LNCAP (cell line): ENCODE measurements around the gene CLN5.

ENCODE experiments used
- CTCF ChIP-seq: fragments of 450-650 bp; IDR thresholded peaks from 2 replicates; pipeline ENCODE4 v1.5.1; 2017; ENCODE audit warnings: mild to moderate bottlenecking

The CLN5 gene

GRCh38 chr13:76991796-76992547 lies at the start of gene CLN5:
TSS of gene CLN5 (plus strand) at chr13:76992081. CDS start at chr13:76992099, 18 bp downstream.
- no peak for TF ChIP-seq CTCF

GRCh38 chr13:76942363-76942762 lies 49.5 kb upstream of the CLN5 start:
- TF ChIP-seq CTCF, result no peak

- no peak for TF ChIP-seq CTCF
Measured at GRCh38 chr13:76943646-76944045, 48.2 kb upstream of the CLN5 start.

GRCh38 chr13:76944456-76944855 lies 47.4 kb upstream of the CLN5 start:
- TF ChIP-seq CTCF, result no peak

- no peak for TF ChIP-seq CTCF
Measured at GRCh38 chr13:76948149-76948548, 43.7 kb upstream of the CLN5 start, which contains the start of gene ACOD1. TSS of gene ACOD1 (plus strand) at chr13:76948511. CDS start at chr13:76948559, 48 bp downstream.

- no peak for TF ChIP-seq CTCF
Measured at GRCh38 chr13:76950101-76950500, 41.8 kb upstream of the CLN5 start.

- no peak for TF ChIP-seq CTCF
Measured at GRCh38 chr13:76953968-76954367, 37.9 kb upstream of the CLN5 start.

GRCh38 chr13:76954538-76954937 lies 37.3 kb upstream of the CLN5 start:
- no peak for TF ChIP-seq CTCF
